ENCODE measurements around the gene AAR2. TPM values are rescaled to one million over a fixed set of nuclear protein-coding genes. Genes with fewer than 3 reads are reported as not detected.

AAR2 gene
- total RNA-seq, 1 experiment from 2014 or later = 36.9 TPM

DNA sequence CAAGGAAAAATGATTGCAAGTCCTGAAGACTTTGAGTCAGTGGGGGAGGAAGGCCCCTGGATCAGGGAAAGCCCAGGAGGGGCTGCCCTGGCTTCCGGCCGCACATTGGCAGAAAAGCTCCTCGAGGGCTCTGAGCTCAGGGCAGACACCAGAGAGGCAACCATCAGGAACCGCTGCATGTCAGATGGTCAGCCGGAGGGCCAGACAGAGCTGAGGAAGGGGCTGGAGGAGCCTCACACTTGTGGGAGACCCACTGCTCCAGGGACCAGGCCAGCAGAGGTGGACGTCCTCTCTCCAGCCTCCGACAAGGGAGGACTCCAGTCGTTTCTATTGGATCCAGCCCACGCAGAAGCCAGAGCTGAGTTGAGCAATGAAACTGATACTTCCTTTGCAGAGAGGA lies 30.2 kb upstream of the AAR2 start:
- H2BK5ac ChIP-seq (ENCODE audit: insufficient read length, low read length) = no peak overlapping the region
- H3K9ac ChIP-seq (ENCODE audit: extremely low read depth, insufficient read length, low read length) = no peak overlapping the region
- H3K4me1 ChIP-seq (ENCODE audit: insufficient read depth, low read length) = no peaks in the 10 kb centered on the region
- H3K9me3 ChIP-seq (ENCODE audit: control insufficient read depth, low read depth, low read length) = no peaks in the 10 kb centered on the region
- Mint-ChIP-seq H3K4me1 (peaks cover 11 to 15% of the 10 kb centered on the region in 2 experiments), H3K27me3 (ENCODE audit: low read depth) (no peaks in the 10 kb centered on the region), H3K4me3 (no peak overlapping the region), H3K27ac (no peak overlapping the region), H3K9me3 (no peaks in the 10 kb centered on the region), H3K36me3 (ENCODE audit: insufficient read depth in 1 of 3, low read depth in 3 of 3) (peaks cover 0 to 4% (median 2%) of the 10 kb centered on the region in 3 experiments; a peak in 2 of 7 replicates)
- TF ChIP-seq, protein P1, sequence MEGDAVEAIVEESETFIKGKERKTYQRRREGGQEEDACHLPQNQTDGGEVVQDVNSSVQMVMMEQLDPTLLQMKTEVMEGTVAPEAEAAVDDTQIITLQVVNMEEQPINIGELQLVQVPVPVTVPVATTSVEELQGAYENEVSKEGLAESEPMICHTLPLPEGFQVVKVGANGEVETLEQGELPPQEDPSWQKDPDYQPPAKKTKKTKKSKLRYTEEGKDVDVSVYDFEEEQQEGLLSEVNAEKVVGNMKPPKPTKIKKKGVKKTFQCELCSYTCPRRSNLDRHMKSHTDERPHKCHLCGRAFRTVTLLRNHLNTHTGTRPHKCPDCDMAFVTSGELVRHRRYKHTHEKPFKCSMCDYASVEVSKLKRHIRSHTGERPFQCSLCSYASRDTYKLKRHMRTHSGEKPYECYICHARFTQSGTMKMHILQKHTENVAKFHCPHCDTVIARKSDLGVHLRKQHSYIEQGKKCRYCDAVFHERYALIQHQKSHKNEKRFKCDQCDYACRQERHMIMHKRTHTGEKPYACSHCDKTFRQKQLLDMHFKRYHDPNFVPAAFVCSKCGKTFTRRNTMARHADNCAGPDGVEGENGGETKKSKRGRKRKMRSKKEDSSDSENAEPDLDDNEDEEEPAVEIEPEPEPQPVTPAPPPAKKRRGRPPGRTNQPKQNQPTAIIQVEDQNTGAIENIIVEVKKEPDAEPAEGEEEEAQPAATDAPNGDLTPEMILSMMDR (conservative IDR thresholded peaks at IDR 0.05) = no peak
- H3K14ac ChIP-seq (ENCODE audit: insufficient read depth, low read length) = no peak overlapping the region
- no peak overlapping the region for H3K27ac ChIP-seq (ENCODE audit: insufficient read length, low read depth, low read length)
- no peaks in the 10 kb centered on the region for H3K23me2 ChIP-seq (ENCODE audit: insufficient read length, low read depth, low read length, poor library complexity, severe bottlenecking)
- H2BK120ac ChIP-seq (ENCODE audit: low read depth, low read length, poor library complexity, severe bottlenecking) = no peak overlapping the region
- no peaks in the 10 kb centered on the region for H3K79me2 ChIP-seq (ENCODE audit: insufficient read depth, low read length)
- H3K4me2 ChIP-seq (ENCODE audit: insufficient read depth, insufficient read length, low read length) = no peak overlapping the region
- no peak overlapping the region for H4K91ac ChIP-seq (ENCODE audit: insufficient read length, low read depth, low read length)
- no peak overlapping the region for H3K56ac ChIP-seq (ENCODE audit: insufficient read length, low read depth, low read length)
- H3K79me1 ChIP-seq (ENCODE audit: insufficient read depth, low read depth, low read length, poor library complexity, severe bottlenecking) = no peaks in the 10 kb centered on the region
- H3T11ph ChIP-seq (ENCODE audit: low read length) = no peak overlapping the region
- no CpG with 5 or more reads among the region's 9 CpGs for WGBS (ENCODE audit: extremely low coverage, insufficient read length, low lambda C conversion rate)
- DNase-seq = no peak
- H2AK5ac ChIP-seq (ENCODE audit: insufficient read length, low read length) = no peak overlapping the region
- no peak overlapping the region for H2BK15ac ChIP-seq (ENCODE audit: low read depth, low read length)
- H2AFZ ChIP-seq (ENCODE audit: low read length) = no peak overlapping the region
- no peak overlapping the region for H3K18ac ChIP-seq (ENCODE audit: insufficient read length, low read depth, low read length)
- no peak overlapping the region for H3K4ac ChIP-seq (ENCODE audit: low read depth, low read length)
- no peaks in the 10 kb centered on the region for H4K20me1 ChIP-seq (ENCODE audit: control insufficient read depth, insufficient read depth, insufficient read length)
- no peak overlapping the region for H3K23ac ChIP-seq (ENCODE audit: insufficient read length, low read depth, low read length)
- no peak overlapping the region for H4K8ac ChIP-seq (replicated peaks; ENCODE audit: insufficient read length, low read depth, low read length)
- H4K5ac ChIP-seq (ENCODE audit: insufficient read length, low read depth, low read length) = no peak overlapping the region
- no peaks in the 10 kb centered on the region for H3K27me3 ChIP-seq (ENCODE audit: insufficient read depth, low read length)
- no peak overlapping the region for H2BK20ac ChIP-seq (ENCODE audit: low read depth, low read length, poor library complexity, severe bottlenecking)
- no peak overlapping the region for H2BK12ac ChIP-seq (ENCODE audit: insufficient read length, low read depth, low read length)

Measured in H9 (cell line).